Esophagus squamous epithelium (tissue), 4 donors: ENCODE measurements around the gene UBE2Q2.

Source experiments
- CTCF ChIP-seq, 6 experiments: fragments of 450-650 bp in 4 of 6; fragments of 200-600 bp in 2 of 6; sonication (generic) in 2 of 6; IDR thresholded peaks; one replicate each; pipeline ENCODE4 v1.5.1; 2016 to 2019; ENCODE audit warnings: antibody characterized with exemption in 6 of 6, mild to moderate bottlenecking in 4 of 6, moderate library complexity in 4 of 6
- POLR2A ChIP-seq, 4 donors: fragments of 450-650 bp; IDR thresholded peaks; one replicate each; pipeline ENCODE4 v1.6.1; 2017; ENCODE audit warnings: antibody characterized with exemption in 4 of 4, mild to moderate bottlenecking in 4 of 4, moderate library complexity in 3 of 4

GRCh38 chr15:75930866-75931265 lies 87.6 kb downstream of the UBE2Q2 start:
- TF ChIP-seq CTCF (IDR thresholded peaks at IDR 0.05), result no peak
- TF ChIP-seq POLR2A (IDR thresholded peaks at IDR 0.05), result no peak
